Suppressor macrophage treated with lipopolysaccharide for 1 hour (primary cell): Measurements from ENCODE around the gene TJP2.

Source experiments
- DNase-seq, 3 donors: peaks; one replicate each; pipeline ENCODE4 v3.0.0-alpha.2; 2020 to 2022

The TJP2 gene

DNA sequence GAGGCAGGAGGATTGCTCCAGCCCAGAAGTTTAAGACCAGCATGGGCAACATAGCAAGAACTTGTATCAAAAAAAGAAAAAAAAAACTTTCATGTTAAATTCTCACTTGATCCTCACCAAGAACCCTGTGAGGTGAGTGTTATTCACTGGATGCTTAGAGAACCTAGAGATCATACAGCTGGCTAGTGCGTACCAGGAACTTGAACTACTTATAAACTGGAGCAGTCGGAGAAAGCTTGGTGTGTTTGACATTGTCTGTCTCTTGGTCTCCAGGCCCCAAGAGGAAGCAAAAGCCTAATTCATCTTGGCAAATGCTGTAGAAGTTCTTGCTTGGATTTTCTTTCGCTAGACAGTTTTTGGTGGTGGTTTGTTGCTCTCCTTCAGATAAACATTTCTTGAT lies 18.1 kb downstream of the TJP2 start:
- no peak for DNase-seq

DNA sequence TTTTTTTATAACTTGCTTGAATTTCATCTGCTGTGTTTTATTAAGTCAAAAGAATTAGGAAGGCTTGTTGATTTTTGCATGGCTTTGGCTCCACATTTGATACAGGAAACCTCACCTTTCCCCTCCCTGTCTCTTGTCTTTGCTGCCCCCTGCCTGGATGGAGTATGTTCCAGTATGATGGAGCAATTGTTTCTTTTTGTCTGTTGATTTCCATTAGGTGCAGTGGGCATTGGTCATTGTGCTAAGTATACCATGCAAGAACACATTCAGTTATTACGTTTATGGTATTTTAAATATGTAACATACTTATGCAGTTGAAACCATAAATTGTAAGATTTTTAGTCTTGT lies 19.6 kb downstream of the TJP2 start:
- DNase-seq = no peak

DNA sequence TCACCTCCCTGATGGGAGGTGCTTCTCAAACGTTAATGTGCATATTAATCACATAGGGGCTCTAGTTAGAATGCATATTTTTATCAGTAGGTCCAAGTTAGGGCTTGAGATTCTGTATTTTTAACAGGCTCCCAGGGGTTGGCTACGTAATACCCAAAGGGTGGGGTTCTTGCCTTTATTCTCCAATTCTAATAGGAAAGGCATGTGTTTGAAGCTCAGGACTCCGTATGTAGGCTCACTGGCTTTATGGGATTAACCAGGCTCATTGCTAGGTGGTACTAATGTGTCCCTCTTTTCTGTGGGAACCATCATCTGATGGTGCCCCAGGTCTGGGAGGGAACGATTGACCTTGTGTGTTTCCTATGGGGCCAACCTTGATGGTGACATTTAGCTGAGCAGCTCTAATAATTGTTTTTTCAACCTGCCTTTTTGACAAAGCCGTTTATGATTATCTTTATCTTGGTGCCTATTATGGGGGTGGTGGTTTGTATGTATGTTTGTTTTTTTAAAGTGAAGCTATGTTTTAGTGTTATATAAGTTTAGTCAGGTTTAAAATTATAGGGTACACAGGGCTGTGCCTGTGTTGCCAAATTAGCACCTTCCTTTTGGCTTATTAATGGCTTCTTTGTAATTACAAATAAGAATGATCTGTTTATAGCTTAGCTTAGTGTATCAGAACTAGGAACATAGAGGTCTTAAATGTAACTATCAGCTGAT lies 20.8 kb downstream of the TJP2 start:
- no peak for DNase-seq

DNA sequence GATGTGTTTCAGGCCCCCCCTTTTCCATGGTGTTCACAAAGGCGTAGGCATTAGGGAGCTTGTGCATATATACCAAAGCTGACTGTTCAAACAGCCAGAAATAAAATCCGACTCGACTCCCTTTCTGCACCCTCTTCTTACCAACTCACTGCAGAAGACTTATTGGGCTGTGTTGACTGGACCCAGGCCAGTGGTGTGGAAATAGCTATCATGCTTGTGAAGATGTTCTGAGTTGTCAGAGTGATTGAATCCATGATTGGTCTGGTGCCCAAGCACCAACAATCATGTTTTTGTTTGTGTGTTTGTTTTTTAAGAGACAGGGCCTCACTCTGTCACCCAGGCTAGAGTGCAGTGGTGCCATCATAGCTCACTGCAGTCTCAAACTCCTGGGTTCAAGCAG lies 21.6 kb downstream of the TJP2 start:
- DNase-seq = no peak

DNA sequence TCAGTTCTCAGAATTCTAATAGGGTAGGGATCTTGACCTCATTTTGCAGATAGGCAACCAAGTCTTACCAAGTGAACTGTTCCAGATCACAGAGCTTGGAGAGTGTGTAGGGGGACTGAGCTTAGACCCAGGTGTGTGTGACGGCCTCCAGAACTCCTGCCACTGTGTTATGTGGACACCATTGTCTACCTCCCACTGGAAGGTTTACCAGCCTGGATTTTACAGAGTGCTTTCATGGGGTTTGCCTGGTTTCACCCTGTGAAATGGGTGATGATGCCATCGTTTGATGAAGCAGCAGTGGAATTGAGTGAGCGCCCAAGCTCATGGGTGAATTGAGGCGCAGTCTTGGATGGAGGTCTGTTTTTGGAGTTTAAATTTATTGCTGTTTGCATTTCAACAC lies 23.6 kb downstream of the TJP2 start:
- DNase-seq = no peak

DNA sequence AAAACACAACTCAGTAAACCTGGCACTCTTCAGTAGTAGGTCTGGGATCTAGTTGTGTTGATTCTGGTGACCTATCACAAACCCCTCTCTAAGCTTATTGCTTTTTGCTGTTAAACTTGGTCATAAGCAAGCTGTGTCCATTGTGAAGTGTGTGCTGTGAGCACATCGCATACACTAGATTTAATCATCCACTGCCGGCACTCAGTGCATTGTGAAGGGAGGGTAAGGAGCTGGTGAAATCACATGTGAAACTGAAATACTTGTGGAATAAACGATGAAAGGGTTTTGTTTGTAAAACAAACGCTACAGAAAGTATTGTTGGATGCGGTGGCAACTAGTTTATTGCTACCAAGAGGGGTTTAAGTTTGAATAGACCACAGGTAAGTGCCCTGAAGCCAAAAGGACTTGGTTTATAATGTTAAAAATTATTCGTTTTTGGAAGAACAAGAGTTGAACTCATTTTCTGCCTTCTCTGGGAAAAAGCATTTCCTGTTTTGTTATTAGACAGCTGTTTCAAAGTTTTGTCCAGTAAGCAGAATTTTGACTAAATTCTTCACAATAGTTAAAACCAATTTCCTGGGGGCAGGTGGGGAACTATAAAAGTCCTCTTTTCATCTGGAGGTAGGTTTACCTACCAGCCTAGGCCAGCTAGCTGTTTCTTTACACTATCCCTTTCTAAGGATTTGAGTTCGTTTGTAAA lies 24.6 kb downstream of the TJP2 start:
- DNase-seq = no peak

DNA sequence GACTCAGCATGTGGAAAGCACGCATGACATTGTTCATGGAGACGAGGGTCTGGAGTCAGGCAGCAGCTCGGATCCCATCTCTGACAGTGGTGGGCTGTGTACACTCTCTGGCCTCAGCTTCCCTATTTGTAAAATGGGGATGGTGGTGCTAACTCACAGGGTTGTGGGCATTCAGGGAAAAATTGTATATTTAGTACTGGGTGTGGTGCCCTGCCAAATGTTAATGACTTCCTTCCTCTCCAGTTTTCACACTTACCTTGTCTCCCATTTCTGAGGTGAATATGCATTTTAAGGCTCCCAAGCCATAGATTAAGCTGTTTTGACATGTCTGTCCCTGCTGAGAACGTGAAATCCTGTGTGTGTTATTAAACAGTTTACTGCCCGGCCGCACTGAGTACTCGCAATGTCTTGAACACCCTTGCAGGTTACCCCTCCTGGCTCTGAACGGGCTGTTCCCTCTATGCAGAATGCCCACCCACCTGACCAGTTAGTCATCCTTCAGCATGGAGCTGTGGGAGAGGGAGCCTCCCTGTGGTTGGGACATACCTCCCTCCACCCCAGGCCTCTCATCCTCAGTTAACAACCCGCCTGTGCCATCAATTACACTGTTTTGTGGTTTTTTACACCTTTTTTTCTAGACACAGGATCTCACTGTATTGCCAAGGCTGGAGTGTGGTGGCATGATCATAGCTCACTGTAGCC lies 25.8 kb downstream of the TJP2 start:
- peak; percentile 36 to 59 (median 53) for DNase-seq

DNA sequence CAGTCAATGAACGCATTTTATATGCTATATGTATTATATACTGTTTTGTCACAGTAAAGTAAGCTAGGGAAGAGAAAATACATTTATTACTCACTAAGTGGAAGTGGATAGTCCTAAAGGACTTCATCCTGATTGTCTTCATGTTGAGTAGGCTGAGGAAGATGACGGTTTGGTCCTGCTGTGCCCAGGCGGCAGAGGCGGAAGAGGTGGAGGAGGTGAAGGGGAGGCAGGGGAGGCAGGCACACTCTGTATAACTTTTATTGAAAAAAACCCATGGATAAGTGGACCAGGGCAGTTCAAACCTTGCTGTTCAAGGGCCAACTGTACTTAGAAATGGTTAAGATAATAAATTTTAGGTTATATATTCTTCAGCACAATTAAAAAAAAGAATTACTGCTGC lies 28.5 kb downstream of the TJP2 start:
- DNase-seq = no peak

DNA sequence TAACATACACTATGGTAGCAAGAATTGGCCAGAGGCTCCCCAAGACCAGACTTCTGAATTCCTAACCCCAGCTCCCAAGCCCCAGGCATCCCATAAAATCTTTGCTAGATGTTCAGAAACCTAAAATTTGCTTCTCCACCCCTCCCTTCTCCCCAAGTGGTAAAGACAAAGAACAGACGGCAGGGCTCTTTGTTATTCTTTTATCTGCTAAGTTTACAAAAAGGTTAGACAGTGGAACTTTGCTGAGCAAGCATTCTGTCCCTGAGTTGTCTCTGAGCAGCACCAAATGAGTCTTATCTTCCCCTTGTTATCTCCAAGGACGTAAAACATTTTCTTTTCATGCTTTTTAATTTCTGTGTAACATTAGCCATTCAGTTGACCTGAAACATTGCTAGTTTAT lies 30.2 kb downstream of the TJP2 start:
- no peak for DNase-seq

DNA sequence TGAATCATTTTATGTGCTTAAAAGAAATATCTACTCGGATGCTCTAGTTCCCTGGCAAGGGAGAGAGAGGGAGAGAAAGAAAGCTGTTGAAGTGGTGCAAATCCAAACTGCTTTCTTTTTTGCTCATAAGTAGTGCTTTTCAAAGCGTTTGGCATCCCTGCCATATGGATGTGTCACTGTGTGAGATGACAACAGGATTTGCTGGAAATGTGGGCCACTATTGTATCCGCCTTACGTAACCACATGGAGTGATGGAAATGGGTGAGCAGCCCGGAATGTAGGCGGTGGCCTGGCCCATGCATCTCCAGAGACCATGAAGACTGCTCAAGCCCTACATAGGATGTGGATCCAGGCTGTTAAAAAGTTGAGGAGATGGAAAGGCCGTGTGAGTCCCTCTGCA lies 30.8 kb downstream of the TJP2 start:
- no peak for DNase-seq

DNA sequence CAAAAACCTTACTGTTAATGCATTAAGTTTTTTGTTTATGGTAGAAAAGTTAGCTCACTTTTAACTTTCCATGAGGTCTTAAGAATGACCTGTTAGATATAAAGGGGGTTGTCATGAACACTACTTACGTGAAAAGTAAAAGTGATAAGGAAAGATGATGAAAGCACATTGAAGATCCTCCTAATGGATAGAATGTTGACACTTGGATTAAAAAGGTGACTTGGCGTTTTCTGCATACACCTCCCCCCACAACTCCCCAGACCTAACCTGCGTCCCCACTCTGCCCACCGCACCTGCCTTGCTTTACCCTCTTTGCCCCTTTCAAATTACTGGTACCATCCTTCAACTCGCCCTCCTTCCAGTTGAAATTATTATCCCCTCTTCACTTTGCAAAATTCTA lies 32.0 kb downstream of the TJP2 start:
- DNase-seq = no peak

DNA sequence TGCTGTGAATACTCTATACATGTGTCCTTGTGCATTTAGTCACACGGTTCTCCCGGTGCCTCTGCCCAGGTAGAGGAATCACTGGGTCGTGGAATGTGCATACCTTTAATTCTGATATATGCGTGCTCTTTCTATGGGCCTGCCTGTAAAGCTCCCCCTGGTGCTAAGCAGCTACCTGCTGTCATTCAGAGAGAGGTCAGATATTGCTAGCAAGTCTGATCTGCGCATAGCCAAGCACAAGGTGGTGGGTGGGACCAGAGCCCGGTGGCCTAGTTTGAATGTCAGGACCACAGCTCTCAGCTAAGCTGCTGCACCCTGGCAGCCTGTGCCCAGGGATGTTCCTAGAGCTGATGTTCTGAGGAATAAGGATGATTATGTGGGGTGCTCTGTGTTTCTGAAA lies 33.4 kb downstream of the TJP2 start:
- DNase-seq = no peak

DNA sequence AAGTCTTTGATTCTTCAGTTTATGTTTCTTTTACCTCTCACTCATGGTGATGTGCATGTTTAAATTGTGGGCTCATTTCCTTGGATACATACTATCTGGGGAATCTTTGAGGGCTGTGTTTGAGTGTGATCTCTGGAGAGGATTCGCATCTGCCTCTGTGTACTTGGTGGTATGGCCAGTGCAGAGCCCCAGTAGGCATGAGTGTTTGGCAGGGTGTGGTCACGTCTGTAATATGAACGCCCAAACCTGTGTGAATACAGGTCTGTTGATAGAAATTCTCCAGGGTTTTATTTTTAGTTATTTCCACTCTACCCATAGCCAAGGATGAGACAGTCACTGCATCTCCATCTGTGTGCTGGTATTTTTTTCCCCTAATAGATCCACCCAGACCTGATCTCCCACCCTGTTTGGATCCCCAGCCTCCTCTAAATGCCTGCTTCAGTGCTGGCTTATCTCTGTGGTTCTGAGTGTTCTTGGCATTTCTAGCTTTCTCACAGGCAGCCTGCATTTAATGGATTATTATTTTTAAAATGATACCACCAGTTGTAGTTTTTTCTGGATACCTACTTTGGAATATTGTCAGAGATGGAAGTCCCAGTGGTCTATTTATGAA lies 37.5 kb downstream of the TJP2 start:
- no peak for DNase-seq

DNA sequence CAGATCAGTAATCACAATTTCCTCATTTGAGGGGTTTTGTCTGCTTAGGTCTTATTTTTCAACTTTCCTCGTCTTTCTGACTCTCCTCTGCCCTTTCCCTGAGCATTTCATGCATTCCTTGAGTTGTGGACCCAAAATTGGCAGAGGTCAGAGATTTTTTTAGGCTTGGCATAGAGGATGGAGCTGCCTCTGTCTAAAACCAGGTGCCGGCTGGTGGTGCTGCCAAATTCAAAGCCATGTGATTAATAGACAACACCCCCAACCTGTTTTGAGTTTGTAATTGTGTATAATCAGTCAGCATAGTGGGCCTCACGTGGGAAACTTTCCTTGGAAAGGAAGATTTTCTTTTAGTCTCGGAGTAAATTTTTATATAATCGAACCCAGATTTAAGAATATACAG lies 39.6 kb downstream of the TJP2 start:
- no peak for DNase-seq

DNA sequence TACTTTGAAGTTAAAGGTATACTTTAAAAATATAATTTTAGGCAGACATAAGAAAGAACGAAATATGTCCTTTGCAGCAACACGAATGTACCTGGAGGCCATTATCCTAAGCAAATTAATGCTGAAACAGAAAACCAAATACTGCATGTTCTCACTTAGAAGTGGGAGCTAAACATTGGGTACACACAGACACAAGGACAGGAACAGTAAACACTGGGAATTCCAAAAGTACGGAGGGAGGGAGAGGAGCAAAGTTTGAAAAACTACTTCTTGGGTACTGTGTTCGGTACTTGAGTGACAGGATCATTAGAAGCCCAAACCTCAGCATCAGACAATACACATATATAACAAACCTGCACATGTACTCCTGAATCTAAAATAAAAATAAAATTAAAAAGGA lies 40.9 kb downstream of the TJP2 start:
- no peak for DNase-seq

DNA sequence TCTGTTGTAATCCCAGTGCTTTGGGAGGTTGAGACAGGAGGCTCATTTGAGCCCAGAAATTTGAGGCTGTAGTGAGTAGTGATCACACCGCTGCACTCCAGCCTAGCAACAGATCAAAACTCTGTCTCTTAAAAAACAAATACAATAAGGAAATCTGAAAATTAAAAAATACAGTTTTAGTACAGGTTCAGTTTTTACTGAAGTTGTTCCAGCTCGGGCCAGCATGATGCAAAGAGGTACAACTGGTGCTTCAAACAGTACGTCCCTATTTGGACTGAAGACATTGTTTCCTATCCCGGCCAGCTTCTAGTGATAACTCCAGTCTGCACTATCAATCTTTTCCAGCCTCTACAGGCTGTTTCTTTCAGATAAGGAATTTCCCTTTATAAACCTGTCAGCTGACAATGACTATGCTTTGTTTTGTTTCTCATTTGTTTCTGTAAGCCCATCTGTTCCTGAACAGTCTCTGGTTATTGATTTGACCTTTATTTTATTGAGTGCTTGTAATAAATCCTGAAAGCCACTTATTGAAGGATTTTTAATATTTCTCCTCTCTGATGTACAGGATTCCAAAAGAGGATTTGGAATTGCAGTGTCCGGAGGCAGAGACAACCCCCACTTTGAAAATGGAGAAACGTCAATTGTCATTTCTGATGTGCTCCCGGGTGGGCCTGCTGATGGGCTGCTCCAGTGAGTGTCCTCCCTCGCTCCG lies 41.9 kb downstream of the TJP2 start:
- DNase-seq = peak; percentile 25 to 45 (median 43)

DNA sequence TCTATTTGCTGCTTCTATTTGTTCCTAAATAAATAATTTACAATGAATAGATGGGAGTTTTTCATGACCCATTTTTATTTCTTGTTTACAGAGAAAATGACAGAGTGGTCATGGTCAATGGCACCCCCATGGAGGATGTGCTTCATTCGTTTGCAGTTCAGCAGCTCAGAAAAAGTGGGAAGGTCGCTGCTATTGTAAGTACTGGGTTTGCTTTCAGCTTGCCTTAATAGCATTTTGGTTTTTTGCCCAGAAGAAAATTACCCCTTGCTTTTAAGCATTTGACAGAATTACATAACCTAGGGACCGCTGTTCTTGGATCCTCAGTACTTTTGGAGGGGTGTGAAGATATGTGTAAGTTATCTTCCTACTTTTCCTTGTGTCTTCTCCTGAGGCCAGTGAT lies 44.1 kb downstream of the TJP2 start:
- no peak for DNase-seq

DNA sequence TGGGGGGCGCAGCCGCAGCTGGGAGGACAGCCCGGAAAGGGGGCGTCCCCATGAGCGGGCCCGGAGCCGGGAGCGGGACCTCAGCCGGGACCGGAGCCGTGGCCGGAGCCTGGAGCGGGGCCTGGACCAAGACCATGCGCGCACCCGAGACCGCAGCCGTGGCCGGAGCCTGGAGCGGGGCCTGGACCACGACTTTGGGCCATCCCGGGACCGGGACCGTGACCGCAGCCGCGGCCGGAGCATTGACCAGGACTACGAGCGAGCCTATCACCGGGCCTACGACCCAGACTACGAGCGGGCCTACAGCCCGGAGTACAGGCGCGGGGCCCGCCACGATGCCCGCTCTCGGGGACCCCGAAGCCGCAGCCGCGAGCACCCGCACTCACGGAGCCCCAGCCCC lies 47.0 kb downstream of the TJP2 start:
- DNase-seq = no peak

DNA sequence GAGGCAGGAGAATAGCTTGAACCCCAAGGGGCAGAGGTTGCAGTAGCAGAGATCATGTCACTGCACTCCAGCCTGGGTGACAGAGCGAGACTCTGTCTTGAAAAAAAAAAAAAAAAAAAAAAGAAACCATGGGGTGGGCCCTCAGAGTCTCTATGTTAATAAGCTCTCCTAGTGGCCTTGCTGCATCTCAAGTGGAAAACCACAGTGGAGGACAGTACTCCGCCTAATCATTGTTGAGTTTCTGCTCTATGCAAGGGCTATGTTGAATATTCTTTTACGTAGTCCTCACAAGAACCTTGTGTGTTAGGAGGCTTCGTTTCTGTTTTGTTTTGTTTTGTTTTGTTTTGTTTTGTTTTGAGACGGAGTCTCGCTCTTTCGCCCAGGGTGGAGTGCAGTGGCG lies 48.9 kb downstream of the TJP2 start:
- no peak for DNase-seq

DNA sequence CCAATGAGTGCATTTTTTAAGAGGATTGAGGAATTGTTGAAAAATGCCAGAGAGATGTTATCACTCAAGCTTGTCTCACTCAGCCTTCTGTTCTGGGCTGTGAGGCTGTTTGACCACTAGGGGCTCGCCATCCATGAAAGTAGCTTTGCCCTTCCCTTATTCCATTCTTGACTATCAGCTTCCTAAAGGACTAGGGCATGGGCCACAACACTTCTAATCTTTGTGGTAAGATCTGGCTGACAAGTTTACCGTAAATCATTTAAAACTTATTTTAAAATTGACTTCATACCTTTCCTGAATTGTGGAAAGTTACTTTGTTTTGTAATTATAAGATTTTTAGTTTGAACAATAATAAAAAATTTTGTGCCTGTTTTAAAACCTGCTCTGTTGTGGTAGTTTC lies 49.5 kb downstream of the TJP2 start:
- peak; percentile 23 to 38 (median 25) for DNase-seq

DNA sequence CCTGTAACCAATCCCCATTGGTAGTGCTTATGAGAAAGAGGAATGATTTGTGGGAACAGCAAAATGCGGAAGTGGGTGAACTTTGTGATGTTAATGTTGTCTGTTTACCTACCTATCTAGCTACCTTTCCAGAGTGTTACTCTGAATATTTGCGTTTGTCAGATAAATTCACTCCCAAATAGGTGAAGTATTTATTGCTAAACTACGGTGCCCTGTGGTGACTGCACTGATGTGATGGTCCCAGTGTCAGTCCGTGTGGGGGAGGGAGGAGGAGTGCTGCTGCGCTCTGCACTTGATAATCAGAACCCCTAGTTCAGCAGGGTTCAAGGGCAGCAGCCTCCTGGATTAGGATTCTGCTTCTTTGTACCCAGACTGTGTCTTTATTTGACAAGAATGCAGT lies 55.3 kb downstream of the TJP2 start:
- no peak for DNase-seq

DNA sequence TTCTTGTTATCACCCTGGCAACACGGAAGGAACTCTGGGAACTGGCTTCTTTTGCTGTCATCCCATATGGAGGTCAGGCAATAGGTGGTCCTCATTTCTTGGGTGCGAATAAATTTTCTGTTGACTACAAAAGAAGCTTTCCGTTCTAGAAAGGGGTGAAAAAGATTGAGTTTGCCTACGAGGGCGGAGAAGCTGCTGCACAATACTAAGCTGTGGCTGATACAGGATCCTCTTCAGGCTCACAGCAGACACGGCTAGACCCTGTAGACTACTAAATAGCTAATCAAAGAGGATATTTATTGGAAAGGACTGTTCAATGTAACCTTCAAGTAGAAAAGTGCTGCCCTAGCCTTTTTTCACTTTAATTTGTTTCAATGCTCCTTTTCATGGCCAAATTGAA lies 58.1 kb downstream of the TJP2 start:
- DNase-seq = no peak

DNA sequence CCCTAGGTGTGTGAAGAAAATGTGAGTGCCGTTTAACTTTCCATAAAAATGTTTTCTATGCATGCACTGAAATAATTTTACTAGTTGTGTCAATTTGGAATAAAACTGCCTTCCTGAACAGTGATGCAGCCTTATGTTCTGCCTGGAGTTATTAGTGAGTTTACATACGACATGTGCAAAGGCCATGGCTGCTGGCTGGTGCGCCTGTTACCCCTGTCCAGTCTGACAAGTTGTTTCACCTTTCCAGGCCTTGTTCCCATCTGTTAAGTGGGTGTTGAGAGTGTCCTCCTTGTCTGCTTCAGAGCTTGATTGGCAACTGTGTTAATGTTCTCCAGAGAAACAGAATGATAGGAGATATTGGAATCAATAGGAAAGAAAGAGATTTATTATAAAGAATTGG lies 60.6 kb downstream of the TJP2 start:
- DNase-seq = no peak
